ENCODE measurements around the gene TTC9C.

- TF ChIP-seq, protein P1, sequence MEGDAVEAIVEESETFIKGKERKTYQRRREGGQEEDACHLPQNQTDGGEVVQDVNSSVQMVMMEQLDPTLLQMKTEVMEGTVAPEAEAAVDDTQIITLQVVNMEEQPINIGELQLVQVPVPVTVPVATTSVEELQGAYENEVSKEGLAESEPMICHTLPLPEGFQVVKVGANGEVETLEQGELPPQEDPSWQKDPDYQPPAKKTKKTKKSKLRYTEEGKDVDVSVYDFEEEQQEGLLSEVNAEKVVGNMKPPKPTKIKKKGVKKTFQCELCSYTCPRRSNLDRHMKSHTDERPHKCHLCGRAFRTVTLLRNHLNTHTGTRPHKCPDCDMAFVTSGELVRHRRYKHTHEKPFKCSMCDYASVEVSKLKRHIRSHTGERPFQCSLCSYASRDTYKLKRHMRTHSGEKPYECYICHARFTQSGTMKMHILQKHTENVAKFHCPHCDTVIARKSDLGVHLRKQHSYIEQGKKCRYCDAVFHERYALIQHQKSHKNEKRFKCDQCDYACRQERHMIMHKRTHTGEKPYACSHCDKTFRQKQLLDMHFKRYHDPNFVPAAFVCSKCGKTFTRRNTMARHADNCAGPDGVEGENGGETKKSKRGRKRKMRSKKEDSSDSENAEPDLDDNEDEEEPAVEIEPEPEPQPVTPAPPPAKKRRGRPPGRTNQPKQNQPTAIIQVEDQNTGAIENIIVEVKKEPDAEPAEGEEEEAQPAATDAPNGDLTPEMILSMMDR (IDR thresholded peaks at IDR 0.05; ENCODE audit: low read depth, low read length, poor library complexity, severe bottlenecking), result no peak
- TF ChIP-seq EZH2phosphoT487 (IDR thresholded peaks at IDR 0.05; ENCODE audit: borderline replicate concordance, low read length), result no peak
Observed at GRCh38 chr11:62770778-62771143, 42.5 kb downstream of the TTC9C start.
